Vagina (tissue), 2 donors: ENCODE measurements around the gene RAD52.

Source experiments
- POLR2A ChIP-seq, 2 donors: fragments of 450-650 bp; IDR thresholded peaks; one replicate each; pipeline ENCODE4 v1.6.1; 2017; ENCODE audit warnings: antibody characterized with exemption in 2 of 2, mild to moderate bottlenecking in 2 of 2, moderate library complexity in 2 of 2
- POLR2AphosphoS5 ChIP-seq, 2 donors: sonication (generic); formaldehyde crosslinking; IDR thresholded peaks; one replicate each; pipeline ENCODE4 v1.9.0; 2017; ENCODE audit warnings: antibody characterized with exemption in 2 of 2, mild to moderate bottlenecking in 2 of 2, low read depth in 1 of 2; ENCODE audit not compliant: insufficient read depth in 1 of 2
- TF ChIP-seq, protein P1 (sequence below), 3 experiments: fragments of 450-650 bp in 2 of 3; fragments of 200-600 bp in 1 of 3; sonication (generic) in 1 of 3; IDR thresholded peaks; one replicate each; pipeline ENCODE4 v1.5.1; 2017 to 2019; ENCODE audit warnings: antibody characterized with exemption in 3 of 3, mild to moderate bottlenecking in 2 of 3, moderate library complexity in 2 of 3

DNA sequence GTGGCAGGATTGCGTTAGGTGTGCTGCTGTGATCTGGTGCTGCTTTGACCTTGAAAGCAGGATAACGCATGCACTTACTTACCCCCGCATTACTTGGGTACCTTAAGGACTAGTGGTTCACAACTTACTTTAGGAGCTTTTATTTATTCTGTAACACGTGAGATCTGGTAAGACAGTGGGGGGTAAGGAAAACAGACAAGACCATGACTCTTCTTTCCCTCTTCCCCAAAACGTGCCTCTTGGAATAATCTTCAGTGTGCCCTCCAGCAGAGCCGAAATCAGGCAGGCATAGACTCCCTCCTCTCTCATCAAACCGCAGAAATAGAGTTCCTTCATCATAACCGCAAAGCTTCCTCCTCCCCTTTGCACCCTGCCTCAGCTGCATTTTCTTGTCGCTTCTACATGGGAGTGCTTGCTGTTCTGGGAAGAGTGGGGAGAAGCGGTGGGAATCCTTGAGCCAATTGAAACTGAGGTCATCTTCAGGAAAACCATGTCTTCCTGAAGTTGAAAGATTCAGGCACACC, 43.4 kb downstream of the RAD52 start:
- TF ChIP-seq, protein P1, sequence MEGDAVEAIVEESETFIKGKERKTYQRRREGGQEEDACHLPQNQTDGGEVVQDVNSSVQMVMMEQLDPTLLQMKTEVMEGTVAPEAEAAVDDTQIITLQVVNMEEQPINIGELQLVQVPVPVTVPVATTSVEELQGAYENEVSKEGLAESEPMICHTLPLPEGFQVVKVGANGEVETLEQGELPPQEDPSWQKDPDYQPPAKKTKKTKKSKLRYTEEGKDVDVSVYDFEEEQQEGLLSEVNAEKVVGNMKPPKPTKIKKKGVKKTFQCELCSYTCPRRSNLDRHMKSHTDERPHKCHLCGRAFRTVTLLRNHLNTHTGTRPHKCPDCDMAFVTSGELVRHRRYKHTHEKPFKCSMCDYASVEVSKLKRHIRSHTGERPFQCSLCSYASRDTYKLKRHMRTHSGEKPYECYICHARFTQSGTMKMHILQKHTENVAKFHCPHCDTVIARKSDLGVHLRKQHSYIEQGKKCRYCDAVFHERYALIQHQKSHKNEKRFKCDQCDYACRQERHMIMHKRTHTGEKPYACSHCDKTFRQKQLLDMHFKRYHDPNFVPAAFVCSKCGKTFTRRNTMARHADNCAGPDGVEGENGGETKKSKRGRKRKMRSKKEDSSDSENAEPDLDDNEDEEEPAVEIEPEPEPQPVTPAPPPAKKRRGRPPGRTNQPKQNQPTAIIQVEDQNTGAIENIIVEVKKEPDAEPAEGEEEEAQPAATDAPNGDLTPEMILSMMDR (IDR thresholded peaks at IDR 0.05), result no peak
- TF ChIP-seq POLR2AphosphoS5 (IDR thresholded peaks at IDR 0.05; ENCODE audit: insufficient read depth in 1 of 2, low read depth in 1 of 2), result no peak
- TF ChIP-seq POLR2A (IDR thresholded peaks at IDR 0.05), result no peak
